ENCODE measurements around the gene DTNBP1.

DTNBP1 gene, protein sequence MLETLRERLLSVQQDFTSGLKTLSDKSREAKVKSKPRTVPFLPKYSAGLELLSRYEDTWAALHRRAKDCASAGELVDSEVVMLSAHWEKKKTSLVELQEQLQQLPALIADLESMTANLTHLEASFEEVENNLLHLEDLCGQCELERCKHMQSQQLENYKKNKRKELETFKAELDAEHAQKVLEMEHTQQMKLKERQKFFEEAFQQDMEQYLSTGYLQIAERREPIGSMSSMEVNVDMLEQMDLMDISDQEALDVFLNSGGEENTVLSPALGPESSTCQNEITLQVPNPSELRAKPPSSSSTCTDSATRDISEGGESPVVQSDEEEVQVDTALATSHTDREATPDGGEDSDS

DNA sequence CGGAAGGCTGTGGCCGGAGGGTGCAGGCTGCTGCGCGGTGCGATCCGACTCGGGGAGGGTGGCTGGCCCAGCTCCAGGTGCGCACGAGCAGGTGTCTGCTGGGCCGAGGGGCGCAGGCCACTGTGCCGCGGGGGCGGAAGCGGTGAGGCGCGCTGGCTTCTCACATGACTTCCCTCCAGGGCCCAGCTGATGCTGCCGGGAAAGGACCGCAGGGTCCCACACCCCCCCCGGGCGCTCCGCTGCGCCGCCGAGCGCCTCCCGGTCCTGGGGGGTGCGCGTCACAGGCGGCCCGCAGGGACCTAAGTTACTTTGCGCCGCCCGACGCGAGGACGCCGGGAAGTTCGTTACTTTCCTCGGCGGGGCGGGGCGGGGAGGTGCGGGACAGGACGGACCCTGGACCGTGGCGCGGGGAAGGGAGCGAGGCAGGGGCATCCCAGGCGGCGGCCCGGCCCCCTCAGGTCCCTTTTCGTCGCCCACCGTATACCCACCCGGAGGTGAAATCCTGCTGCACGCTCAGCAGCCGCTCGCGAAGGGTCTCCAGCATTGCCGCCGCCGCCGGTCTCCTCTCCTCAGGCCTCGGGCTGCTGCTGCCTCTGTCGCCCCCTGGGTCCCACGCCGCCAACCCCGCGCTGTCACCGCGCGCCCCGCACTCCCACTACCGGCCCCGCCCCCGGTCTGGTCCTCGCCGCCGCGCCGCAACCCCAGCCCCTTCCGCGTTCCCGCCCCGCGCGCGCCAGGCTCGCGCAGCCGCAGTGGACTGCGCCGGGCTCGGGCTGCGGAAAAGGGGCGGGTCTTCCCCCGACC lies at the start of gene DTNBP1:
Gene DTNBP1, minus strand, starts transcription at position 703 of the 804 bp plus-strand sequence. Its CDS starts 159 bp downstream, at position 544.
- DNase-seq: peak; percentile 73 to 94

- DNase-seq: no peak
Observed at GRCh38 chr6:15709651-15710269, 46.9 kb upstream of the DTNBP1 start.

DNA sequence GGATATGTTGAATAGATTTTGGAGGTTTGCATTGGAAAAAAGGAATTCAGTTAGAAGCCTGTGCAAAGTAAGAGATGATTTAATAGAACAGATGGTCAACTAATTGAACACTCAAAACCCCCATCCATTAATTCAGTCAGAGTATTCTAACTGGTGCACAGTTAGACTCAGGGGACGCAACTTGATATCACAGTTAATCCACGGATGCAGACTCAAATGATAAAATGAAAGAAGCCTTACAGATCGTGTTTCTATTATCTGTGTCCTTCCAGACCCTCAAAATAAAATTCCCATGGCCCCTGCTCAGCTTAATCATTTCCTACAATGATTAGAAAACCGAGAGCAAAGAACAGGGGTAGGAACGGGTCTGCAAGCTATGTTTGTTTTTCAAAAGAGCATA lies 45.4 kb upstream of the DTNBP1 start:
- no peak for DNase-seq

DNA sequence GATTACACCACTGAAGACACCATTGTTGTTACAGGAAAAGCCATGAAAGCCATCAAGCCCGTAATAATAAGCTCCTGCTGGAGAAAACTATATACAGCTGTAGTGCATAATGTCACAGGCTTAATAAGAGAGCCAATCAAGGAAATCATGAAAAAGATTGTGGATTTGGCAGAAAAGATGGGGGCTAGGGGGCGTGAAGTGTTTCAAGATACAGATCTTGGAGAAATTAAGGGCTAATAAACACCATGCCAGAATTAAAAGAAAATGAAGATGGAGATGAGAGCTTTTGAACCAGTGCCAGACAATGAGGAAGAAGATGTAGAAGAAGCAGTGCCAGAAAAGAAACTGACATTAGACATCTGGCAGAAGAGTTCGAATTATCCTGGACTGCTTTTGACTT lies 43.2 kb upstream of the DTNBP1 start:
- no peak for DNase-seq

DNA sequence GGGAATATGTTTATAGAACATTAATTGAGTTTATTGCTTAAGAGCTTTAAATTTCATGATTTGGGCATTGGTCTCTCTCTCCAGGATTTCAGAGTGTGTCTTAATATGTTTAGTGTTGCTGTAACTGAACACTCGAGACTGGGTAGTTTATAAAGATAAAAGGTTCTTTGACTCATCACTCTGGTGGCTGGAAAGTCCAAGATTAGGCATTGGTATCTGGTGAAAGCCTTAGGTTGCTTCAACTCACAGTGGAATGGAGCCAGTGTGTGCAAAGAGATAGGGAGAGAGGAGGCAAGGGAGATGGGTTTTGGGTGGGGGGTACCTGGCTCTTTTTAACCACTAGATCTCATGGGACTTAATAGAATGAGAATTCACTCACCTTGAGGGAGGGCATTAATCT lies 35.6 kb upstream of the DTNBP1 start:
- DNase-seq: no peak

DNA sequence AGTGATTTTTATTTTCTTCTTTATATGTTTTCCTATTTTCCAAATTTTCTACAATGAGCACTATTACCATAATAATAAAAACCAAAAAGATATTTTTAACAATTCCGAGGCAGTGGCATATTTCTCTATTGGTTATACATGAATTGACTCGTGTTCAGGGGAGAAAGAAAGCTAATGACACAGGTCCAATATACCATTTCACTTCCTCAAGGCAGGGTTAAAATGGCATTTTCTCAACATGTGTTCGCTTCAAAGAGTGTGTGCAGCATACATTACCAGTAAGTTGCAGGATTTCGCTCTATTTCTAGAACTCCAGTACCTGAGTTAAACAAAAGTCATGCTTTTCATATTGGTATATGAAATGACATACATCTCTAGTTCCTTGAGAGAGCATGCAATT lies 35.1 kb upstream of the DTNBP1 start:
- no peak for DNase-seq

DNA sequence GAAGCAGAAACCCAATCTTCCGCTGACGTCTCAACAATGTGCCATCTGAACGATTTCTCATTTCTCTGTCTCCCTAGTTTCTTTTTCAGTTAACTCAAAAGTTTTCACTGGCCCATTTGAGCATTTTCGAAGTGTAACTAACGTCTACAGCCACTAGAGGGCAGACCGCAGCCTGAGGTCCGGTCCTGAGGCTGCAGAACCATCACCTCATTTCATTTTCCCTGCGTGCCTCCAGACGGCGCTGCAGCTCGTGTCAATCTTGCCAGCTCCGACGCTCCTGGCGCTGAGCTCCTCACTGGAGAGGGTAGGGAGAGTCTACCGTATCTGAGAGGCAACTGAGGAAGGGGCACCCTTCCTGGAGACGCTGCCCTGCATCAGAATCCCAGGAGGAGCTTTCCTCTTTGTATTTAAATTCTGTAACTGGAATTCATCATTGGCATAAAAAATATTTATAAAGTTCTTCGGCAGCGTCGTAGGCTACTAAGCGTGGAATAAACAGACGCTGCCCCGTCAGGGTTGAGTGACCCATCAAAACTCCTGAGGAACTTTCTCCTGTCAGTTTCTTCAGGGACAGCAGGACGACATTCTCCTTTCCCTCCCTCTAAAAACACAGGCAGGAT lies 28.5 kb upstream of the DTNBP1 start:
- peak; percentile 64 to 95 for DNase-seq

- peak in 1 of 2 experiments; percentile 8 for DNase-seq
Observed at GRCh38 chr6:15690510-15690909, 27.7 kb upstream of the DTNBP1 start.

DNA sequence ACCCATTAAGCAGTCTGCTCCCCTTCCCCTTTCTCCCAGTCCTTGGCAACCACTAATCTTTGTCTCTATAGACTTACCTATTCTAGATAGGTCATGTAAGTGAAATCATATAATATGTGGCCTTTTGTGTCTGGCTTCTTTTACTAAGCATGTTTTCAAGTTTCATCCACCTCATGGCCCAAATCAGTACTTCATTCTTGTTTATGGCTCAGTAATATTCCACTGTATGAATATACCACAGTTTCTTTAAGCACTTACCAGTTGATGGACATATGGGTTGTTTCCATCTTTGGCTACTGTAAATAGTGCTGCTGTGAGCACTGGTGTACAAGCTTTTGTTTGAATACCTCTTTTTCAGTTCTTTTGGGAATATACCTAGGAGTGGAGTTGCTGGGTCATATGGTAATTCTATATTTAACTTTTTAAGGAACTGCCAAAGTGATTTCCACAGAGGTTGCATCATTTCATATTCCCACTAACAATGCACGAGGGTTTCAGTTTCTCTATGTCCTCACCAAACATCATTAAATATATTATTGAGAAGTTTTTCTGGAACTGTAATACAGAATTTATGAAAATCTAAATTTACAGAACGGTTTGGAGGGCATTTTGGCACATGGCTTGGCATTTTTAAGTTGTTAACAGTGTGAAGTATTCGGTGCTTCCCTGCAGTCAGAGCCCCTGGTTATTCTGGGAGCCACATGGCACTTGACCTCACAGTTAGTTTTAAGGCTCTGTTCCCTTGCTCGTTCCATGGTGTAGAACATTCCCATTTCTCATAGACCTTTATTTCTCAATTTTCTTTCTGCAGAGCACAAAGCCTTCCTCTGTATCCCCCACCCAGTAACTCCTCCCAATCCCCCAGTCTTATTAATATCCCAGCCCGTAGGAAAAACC lies 27.0 kb upstream of the DTNBP1 start:
- DNase-seq: no peak

- DNase-seq: no peak
Observed at GRCh38 chr6:15685619-15686018, 22.8 kb upstream of the DTNBP1 start.

DNA sequence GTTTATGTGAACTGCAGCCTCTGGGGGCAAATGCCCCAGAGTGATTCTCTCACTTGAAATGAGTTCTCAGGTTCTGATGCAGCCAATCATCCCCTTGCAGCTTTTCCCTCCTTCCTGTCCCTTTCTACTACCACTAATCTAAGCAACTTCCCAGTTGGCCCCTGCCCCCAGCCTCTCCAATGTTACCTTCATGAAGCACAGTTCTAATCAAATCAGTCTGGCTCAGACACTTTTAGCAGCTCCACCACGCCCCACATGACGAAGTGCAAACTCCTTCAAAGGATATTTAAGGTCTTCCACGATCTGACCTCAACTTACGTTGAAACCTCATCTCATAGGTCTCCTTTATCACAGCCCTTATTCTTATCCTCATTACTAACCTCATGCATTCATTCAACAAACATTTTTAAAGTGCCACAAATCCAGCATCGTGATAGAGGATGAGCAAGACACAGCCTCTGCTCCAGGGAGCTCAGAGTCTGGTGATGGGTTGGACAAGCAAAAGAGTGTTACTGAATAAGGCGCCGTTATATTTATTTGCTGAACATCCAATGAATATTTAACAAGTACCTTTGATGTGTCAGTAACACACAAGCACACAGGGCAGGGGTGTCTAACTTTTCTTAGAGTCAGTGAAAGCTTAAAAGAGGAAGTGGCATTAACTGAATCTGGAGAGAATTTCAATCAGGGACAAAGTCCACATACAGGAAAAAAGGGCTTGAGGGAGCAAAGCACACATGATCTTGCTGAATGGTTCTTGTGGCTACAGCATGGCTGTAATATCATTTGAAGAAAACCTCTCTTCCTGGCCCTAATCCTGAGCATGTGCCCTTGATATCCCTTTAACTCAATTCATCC lies 20.4 kb upstream of the DTNBP1 start:
- DNase-seq: peak in 1 of 2 experiments; percentile 11

GRCh38 chr6:15681946-15682345 lies 19.1 kb upstream of the DTNBP1 start:
- no peak for DNase-seq

DNA sequence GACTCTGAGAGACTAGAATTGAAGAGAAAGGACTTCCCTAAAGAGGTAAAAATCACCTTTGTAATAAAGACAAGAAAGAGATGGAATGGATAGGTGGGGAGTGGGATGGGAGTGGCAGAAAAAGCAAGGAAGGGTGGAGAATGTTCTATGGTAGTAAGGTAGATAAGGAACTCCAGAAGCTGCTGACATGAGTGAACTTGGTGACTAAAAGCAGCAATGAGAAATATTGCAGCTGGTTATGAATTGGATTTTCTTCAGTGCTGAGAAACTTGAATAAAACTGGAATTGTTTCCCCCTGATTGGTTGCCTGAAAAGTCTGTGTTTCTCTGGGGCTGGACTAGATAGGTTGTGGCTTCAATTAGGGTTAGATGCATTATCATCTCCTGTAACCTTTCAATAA lies 15.7 kb upstream of the DTNBP1 start:
- DNase-seq: no peak

GRCh38 chr6:15677822-15678221 lies 15.0 kb upstream of the DTNBP1 start:
- no peak for DNase-seq

DNA sequence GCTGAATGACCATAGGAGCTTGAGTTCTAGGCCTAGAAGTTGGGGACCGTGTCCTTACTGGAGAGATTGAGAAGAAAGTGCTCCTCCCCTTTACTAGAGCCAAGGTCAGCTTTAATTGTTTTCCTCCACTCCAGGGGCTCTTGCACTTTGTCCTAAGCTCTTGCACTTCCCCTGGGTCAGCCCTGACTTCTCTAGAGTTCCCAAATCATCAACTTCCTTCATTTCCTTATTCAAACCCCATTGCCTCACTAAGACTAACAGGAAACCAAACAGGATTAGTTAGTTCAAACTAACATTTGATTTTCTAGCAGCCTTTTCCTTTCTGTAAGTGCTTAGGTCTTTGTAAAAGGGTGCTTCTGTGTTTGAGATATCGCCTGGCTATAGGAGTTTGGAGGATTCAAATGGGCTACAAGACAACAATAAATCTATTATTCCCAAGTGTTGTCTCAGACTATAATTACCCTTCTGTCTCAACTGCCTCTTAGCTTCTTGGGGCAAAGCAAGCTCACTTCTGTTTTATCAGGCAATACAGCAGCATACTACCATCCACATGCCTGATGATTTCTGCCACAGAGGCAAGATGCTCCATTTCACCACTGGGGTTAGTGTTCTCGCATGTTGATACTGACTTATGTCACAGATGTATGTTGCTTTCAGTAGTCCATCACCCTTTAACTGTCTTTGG lies 12.8 kb upstream of the DTNBP1 start:
- peak in 1 of 2 experiments; percentile 20 for DNase-seq

GRCh38 chr6:15674690-15675386 lies 12.0 kb upstream of the DTNBP1 start:
- no peak for DNase-seq

- DNase-seq: no peak
Observed at GRCh38 chr6:15673666-15674065, 10.8 kb upstream of the DTNBP1 start.

GRCh38 chr6:15672818-15673217 lies 10.0 kb upstream of the DTNBP1 start:
- no peak for DNase-seq

DNA sequence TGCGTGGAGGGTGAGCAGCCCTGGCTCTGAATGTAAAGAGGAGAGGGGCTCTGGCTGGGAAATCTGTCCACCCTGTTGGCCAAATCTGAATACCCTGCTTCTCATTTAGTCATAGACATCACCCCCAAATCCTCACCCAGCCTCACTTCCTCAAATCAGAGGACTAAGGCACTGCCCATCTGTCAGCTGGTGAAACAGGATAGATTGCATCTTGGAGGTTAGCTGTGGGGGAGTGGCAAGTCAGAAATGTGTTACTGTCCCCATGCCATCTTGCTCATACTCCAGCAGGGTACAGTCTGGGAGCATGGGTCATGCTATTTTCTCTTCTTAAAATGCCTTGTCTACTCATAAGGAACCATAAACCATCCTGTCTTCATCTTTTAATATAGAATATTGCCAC lies 9.5 kb upstream of the DTNBP1 start:
- no peak for DNase-seq

DNA sequence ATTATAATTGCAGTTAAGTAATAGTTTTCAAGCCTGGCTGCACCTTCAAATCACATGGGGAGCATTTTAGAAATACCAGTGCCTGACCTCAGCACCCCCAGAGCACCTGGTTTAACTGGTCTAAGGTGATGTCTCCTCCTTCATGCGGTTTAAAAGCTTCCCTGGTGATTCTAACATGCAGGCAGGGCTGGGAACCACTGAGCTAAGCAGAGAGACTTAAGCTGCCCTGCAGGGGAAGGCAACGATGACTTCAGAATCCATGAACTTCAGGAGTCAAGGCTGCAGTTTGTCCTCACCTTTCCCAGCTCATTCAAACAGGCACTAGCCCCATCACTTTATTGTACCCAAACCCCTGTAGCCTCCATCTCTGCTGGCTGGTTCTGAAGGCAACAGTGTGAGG lies 6.1 kb upstream of the DTNBP1 start:
- DNase-seq: no peak

All from NCI-H526 (cell line).